Measurements from ENCODE around the gene SURF4.

The SURF4 gene

GRCh38 chr9:133371261-133371711, 4.6 kb downstream of the SURF4 start:
- peak; percentile 85 for DNase-seq

DNA sequence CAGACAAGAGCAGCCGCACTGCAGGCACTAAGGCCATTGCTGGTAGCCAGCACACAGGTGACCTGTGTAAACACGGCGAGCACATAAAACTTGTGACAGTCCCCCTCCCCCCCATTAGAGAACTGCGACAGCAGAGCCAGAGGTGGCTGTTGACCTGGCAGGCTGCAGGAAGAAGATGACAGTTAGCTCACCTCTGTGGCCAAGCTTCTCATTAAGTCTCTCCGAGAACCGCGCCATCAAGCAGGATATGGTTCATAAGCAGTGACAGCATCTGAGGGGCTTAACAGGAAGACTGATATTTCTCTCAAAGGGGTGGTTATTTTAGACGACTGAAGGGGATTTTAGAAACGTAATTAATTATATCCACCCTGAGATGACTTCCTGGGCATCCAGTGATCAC, 5.2 kb downstream of the SURF4 start:
- peak; percentile 80 for DNase-seq

DNA sequence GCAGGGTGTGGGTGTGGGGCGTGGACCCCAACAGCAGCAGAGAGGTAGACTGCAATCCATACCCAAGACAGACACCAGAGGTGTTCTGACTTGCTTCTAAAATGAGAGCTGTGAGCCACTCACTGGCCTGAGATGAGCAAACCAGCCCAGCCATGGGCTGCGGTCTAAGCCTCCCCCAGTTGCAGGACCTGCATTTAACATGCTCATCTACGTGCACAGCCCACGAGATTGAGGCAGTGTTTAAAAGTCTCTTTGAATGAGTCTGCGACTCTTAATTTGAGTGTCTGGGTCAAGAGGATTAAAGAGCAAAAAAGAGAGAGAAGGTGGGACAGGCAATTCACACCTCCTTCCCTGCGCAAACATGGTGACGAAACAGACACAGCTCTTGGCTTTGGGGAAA, 5.9 kb downstream of the SURF4 start:
- DNase-seq: peak; percentile 26

- no peak for DNase-seq
Measured at GRCh38 chr9:133369422-133369821, 6.4 kb downstream of the SURF4 start.

DNA sequence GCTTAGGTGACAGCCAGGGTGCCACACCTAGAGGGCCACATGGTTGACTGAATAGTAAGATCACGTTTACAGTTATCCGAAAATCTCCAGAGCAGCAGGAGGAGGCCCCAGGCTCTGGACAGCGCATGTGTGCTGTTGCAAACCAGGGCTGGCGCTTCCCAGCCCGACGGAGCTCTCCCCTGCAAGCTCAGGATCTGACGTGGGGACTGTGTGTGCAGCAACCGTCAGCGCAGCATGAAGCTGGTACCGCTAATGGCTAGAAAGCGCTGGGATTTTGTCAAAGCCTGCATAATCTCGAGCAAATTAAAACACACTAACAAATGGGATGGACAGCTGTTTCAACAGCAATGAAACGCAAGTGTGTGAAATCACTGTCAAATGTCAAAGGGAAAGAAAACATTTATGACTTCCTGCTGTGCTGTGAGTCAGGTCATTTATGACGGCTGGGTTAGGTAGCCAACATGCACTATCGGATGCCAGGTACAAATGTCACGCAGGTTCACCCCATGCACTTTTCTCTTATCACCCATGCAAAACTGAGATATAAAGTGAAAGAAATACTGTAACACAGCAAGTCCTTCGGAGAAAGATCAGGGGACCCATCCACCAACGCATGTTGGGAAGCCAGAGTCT, 7.5 kb downstream of the SURF4 start:
- no peak for DNase-seq

GRCh38 chr9:133367778-133368177, 8.1 kb downstream of the SURF4 start:
- DNase-seq: no peak

- no peak for DNase-seq
Measured at GRCh38 chr9:133367221-133367620, 8.6 kb downstream of the SURF4 start.

GRCh38 chr9:133366435-133366834, 9.4 kb downstream of the SURF4 start:
- no peak for DNase-seq

DNA sequence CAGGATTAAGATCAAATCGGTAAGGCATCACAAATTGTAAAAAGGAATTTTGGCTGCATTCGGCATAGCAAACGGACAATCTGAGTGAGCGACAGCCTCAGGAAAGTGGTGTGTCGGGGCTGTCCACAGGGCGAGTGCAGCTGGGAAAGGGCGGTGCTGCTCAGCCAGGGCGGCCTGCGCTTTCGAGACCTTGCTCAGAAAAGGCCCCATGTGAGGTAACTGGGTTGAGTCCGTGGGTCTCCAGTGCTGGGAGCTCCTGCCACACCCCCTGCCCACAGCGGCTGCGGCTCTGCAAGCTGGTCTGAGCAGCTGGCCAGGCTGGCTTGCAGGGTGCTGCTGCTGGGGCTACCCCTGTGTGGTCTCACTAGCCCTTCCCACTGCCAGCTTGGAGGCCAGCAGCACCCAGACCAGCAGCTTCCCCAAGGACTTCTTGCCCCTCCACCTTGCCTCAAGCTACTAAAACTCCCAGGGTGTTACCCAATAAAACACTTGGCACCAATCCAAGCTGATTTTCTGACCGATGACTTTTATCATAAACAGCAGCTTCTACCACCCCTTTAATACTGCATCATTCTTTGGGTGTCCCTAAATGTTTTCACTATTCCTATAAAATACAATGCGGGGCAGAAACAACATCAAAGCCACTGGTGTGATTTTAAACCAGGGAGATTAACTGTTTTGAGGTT, 13.4 kb downstream of the SURF4 start:
- DNase-seq: no peak

GRCh38 chr9:133361507-133362092, 14.3 kb downstream of the SURF4 start:
- DNase-seq: no peak

DNA sequence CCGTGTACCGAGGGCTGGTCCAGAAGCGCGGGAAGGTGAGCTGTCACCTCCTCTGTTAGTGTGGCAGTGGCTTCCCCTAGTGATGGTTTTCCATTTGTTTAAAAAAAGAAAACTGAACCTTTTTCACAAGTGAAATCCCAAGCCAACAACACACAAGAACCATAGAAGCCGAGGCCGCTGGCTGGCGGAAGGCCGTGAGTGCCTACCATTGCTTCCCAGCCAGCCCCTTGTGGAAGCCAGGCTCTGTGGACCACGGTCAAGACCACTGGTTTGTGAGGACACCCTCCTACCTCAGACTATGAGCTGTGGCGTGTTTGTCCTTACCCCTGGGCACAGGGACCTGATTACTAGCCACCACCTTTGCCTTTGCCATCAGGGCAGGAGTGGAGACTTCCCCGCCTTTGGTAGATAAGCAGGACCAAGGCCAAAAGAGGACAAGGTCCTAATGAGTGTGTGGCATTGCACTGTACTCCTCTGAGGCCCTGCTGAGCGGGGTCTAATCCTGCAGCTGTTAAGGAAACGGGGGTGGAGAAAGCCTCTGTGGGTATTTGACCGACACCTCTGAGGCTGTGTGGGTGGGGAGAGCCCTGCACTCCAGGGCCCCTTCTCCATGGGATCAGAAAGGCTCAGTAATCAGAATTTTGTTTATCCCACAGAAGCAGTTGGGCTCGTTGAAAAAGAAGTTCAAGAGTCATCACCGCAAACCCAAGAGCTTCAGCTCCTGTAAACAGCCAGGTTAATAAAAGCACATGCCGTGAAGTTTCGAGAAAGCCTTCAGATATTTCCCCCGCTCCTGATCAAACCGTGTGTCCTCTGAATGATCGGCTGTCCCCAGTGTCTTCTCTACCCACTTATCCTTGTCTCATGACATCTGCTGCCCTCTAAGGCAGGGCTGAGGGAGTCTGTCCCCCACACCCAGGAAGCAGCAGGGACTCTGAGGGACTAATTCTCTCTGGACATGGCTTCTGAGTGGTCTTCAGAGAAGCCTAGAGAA, 15.2 kb downstream of the SURF4 start:
- DNase-seq: no peak

DNA sequence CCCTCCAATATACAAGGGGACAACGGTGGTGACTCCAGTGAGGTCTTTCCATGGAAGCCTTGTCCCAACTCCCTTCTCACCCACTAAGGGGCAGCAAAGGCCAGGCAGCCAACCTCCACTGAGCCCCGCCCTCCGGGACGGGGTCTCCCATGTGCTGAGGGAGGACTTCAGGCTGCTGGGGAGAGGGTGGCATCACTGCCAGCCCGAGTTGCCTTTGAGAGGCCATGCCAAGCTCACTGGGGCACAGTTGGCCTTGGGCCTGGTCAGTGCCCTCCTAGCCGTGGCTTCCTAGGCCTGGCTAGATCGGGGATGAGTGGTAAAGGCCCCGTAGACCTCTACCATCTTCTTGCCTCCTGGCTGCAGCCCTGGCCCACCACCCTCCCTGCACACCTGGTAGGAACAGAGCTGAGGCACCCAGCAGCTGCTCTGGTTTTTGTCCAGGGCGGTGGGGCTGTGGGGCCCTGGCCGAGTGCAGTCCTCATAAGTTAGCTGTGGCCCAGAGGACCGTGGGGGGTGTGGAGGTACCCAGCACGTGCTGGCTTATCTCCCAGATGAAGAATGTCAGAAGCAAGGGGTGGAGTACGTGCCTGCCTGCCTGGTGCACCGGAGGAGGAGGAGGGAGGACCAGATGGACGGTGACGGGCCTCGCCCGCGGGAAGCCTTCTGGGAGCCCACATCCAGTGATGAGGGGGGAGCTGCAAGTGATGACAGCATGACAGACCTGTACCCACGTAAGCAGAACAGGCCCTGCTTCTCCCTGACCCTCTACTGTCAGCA, 16.3 kb downstream of the SURF4 start:
- DNase-seq: no peak

DNA sequence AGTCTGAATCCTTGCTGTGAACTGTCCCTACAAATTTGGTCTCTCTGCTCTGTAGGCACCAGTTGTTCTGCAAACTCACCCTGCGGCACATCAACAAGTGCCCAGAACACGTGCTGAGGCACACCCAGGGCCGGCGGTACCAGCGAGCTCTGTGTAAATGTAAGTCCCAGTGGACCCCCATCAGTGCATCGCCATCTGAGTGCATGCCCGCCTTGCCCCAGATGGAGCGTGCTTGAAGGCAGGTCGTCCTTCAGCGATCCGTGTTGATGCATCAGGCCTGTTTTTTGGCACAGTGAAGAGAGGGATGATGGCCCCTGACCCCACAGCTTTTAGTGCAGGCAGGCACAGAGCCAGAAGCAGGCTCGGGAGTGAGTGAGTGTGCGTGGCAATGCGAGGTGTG, 18.2 kb downstream of the SURF4 start:
- DNase-seq: no peak

DNA sequence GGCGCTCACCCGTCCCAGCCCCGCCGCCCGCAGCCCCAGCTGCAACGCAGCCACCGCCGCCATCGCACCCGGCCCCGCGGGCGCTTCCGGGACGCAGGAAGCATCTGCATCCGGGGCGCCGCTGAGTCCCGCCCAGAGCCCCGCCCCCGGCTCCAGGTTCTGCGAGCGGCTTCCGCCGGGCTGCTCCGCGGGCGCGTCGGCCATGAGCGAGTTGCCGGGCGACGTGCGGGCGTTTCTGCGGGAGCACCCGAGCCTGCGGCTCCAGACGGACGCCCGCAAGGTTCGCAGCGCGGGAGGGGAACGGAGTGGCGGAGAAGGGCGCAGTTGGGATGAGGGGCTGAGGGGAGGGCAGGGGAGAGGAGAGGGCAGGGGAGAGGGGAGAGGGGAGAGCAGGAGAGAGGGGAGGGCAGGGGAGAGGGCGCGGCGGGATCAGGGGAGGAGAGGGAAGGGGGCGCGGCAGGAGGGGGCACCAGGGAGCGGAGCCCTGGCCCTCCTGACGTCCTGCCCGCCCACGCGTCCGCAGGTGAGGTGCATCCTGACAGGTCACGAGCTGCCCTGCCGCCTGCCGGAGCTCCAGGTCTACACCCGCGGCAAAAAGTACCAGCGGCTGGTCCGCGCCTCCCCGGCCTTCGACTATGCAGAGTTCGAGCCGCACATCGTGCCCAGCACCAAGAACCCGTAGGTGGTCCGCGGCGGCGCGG, 19.3 kb downstream of the SURF4 start, which contains the start of the genes SURF1 and SURF2:
Gene SURF1 (minus strand): TSS at position 97 of the 701 bp plus-strand sequence. CDS start 34 bp downstream, at position 63.
Gene SURF2 (plus strand): TSS at position 160 of the 701 bp plus-strand sequence. CDS start 43 bp downstream, at position 203.
- peak; percentile 82 for DNase-seq

DNA sequence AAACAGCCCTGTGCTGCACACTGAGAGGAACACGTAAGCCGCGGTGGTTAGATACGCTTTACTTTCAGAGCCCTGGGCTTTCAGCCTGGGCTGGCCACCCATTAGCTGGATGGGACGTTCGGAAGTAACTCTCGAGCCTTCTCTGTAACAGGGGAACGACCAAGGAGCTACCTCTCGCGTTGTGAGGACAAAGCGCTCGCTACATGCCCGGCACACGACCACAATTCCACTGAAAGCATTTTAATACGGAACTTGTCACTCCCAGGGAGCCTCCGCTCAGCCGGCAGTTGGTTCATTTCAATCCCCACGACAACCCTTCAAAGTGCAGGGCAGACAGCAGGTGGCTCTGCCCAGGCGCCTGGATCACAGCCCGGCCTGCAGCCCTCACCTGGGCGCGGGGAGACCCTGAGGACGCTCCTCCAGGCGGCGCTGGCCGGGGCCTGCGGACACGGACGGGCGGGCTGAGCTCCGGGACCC, 19.9 kb downstream of the SURF4 start:
- DNase-seq: peak; percentile 34

- DNase-seq: no peak
Measured at GRCh38 chr9:133354766-133355165, 21.1 kb downstream of the SURF4 start.

DNA sequence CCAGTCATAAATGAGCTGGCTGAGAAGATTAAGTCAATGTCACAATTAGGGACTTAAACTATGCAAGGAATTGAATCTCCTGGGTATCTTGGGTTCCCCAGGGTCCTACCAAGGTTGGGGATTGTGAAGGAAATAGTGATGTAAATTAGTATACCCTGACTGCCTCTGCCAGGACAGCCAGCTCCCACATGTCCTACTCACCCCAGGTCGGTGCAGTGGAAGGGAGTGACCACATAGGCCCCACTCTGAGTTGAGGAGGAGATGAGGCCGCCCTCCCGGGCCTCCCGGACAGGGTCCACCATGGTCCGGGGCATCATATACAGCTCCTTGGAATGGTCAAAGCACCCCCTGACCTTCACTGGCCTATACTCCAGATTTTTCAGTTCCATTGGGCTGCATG, 22.3 kb downstream of the SURF4 start:
- DNase-seq: no peak

- no peak for DNase-seq
Measured at GRCh38 chr9:133352635-133353340, 23.1 kb downstream of the SURF4 start.

DNA sequence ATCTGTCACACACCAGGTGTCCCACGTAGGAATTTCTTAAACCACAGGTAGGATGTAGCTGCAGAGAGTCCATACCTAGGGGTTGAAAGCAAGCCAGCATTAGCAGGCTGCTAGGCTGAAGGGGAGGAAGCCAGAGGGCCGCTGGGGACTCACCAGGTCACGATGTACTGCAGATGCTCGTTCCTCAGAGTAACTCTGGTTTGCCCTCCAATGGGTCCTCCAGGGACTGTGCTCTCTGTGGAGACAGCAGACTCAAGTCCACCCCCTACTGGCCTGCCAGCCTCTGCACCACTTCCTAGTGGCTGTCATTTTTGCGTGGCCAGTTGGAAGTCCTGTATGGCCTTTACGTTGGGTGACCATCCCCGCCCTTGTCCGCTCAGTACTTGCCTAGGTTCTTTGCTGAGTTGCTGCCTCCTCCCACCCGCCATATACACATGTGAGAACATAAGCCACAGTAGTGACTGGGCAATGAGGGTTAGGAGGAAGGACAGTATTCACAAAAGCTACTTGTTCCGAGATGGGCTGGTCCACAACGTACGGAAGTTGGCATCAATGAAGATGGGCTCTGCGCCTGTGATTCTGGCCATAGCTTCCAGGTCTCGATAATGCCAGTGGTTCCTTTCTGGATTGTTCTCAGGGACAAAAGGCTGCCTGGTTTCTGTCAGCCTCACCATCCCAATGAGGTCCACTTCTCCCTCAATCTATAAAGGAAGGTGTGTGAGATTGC, 23.8 kb downstream of the SURF4 start:
- peak; percentile 33 for DNase-seq

DNA sequence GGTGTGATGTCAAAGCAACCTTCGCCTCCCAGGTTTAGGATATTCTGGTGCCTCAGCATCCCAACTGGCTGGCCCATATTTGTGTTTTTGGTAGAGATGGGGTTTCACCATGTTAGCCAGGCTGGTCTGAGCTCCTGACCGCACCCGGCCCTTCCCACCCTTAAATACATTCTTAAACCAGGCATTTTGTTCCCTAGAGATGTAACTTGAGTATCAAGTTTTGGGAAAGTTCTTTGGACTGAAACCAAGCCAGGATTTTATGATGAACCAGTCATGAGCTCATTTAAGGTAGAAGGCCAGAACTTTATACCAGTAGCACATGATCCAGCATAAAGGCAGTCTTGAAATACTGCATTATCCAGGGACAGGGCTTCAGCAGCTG, 24.3 kb downstream of the SURF4 start:
- no peak for DNase-seq
